Transverse colon (tissue), 3 donors: Measurements from ENCODE around the gene EFCAB5.

ENCODE experiments used
- CTCF ChIP-seq, 5 experiments: fragments of 200-600 bp in 3 of 5; fragments of 450-650 bp in 2 of 5; sonication (generic) in 3 of 5; IDR thresholded peaks; 1 replicate in 2 of 5; 2 replicates in 3 of 5; pipeline ENCODE4 v1.5.1; 2016 to 2017; ENCODE audit warnings: antibody characterized with exemption in 5 of 5, inconsistent platforms in 3 of 5, mild to moderate bottlenecking in 2 of 5, moderate library complexity in 1 of 5
- POLR2A ChIP-seq: fragments of 450-650 bp; IDR thresholded peaks from one replicate; pipeline ENCODE4 v1.6.1; 2016; ENCODE audit warnings: antibody characterized with exemption, mild to moderate bottlenecking, moderate library complexity

DNA sequence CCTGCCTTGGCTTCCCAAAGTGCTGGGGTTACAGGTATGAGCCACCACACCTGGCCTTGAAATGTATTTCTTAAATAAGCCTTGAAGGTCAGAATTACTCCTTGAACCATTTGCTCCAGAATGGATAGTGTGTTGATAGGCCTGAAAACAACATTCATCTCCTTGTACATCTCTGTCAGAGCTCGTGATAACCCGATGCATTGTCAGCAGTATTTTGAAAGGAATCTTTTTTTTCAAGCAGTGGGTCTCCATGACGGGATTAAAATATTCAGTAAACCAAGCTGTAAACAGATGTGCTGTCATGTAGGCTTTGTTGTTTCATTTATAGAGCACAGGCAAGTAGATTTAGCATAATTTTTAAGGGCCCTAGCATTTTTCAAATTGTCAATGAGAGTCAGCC, 191.8 kb downstream of the EFCAB5 start:
- TF ChIP-seq CTCF (IDR thresholded peaks at IDR 0.05) (no peak), POLR2A (no peak)
